Liver (tissue), 3 donors: ENCODE data around the gene TKTL2.
A peak's percentile ranks its signal among the peaks of the same experiment; 100 is the strongest.

Source experiments
- EGR1 ChIP-seq, 2 donors: IDR thresholded peaks; 2 replicates each; pipeline ENCODE4 v1.6.1; 2016 to 2018; ENCODE audit warnings: antibody characterized with exemption in 2 of 2, low read depth in 2 of 2
- JUND ChIP-seq, 2 donors: IDR thresholded peaks; 2 replicates each; pipeline ENCODE4 v1.6.1; 2016; ENCODE audit warnings: antibody characterized with exemption in 2 of 2
- RAD21 ChIP-seq, 2 donors: IDR thresholded peaks; 2 replicates each; pipeline ENCODE4 v1.6.1; 2016; ENCODE audit warnings: antibody characterized with exemption in 2 of 2, mild to moderate bottlenecking in 2 of 2
- SP1 ChIP-seq: IDR thresholded peaks from 2 replicates; pipeline ENCODE4 v1.6.1; 2018; ENCODE audit warnings: antibody characterized with exemption, mild to moderate bottlenecking
- TAF1 ChIP-seq: conservative IDR thresholded peaks from 2 replicates; pipeline ENCODE4 v1.6.1; 2016; ENCODE audit warnings: antibody characterized with exemption, mild to moderate bottlenecking
- TF ChIP-seq, protein P1 (sequence below): fragments of 150-350 bp; IDR thresholded peaks from 2 replicates; pipeline ENCODE4 v1.5.1; 2017; ENCODE audit warnings: improper control_type of control experiment, low read depth, low read length; ENCODE audit not compliant: missing input control
- TF ChIP-seq, protein P2 (sequence below): IDR thresholded peaks from 2 replicates; pipeline ENCODE4 v1.6.1; 2016; ENCODE audit warnings: antibody characterized with exemption
- donor health status: healthy.
- donor health status: healthy.

DNA sequence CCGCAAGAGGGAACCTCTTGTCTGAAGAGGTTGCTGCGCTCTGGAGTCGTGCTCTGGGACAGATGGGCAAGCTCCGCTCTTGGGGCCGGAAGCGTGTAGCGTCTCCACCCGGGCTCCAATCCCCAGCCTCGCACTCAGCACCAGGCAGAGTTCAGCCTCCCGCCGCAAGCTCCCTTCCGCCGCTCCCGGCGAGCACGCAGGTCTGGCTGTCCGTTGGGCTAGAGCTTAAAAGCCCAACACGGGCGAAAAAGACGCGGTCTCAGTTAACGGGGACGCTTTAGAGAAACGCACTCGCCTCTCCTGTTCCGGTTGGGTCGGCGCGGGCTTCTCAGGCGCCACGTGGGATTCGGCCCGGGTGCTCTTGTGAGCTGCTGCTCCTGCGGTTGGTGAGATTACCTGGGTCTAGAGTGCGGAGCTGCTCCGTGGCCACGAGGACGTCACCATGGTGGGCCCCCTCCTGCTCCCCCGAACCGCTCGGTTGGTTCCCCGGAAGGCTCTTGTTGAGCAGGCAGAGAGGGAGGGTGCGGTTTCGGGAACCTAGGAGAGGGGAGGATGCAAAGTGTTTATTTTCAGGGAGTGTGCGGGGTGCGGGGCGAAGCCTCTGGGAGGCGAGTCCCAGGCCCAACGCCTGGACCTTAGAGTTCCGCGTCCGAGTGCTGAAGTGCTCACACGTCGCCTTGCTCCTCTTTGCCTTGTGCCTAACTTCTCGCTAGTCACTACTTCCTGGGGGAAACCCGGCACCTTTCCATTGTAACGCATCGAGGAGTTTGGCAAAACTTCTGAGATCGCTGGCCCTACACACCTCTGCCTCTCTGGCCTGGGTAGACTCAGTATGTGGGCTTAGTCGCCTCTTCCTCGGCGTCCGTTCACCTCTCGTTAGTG is 21.0 kb upstream of the TKTL2 start, which contains the start of gene TMA16:
- TF ChIP-seq, protein P1, sequence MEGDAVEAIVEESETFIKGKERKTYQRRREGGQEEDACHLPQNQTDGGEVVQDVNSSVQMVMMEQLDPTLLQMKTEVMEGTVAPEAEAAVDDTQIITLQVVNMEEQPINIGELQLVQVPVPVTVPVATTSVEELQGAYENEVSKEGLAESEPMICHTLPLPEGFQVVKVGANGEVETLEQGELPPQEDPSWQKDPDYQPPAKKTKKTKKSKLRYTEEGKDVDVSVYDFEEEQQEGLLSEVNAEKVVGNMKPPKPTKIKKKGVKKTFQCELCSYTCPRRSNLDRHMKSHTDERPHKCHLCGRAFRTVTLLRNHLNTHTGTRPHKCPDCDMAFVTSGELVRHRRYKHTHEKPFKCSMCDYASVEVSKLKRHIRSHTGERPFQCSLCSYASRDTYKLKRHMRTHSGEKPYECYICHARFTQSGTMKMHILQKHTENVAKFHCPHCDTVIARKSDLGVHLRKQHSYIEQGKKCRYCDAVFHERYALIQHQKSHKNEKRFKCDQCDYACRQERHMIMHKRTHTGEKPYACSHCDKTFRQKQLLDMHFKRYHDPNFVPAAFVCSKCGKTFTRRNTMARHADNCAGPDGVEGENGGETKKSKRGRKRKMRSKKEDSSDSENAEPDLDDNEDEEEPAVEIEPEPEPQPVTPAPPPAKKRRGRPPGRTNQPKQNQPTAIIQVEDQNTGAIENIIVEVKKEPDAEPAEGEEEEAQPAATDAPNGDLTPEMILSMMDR, result no peak
- TF ChIP-seq RAD21 (IDR thresholded peaks at IDR 0.05) (peak in 1 of 2 donors; percentile 36), SP1 (peak; percentile 31), JUND (IDR thresholded peaks at IDR 0.05) (no peak), EGR1 (IDR thresholded peaks at IDR 0.05; ENCODE audit: low read depth in 2 of 2) (no peak), TAF1 (peak; percentile 85)
- TF ChIP-seq, protein P2, sequence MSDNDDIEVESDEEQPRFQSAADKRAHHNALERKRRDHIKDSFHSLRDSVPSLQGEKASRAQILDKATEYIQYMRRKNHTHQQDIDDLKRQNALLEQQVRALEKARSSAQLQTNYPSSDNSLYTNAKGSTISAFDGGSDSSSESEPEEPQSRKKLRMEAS, result peak; percentile 95
